Osteocyte (in vitro differentiated cells): ENCODE results near the gene HEMK1. TPM values are rescaled to one million over a fixed set of nuclear protein-coding genes. Genes with fewer than 3 reads are reported as not detected.

Source experiments
- DNase-seq: peaks from one replicate; pipeline ENCODE4 v3.0.0; 2021; ENCODE audit warnings: mixed read lengths; ENCODE audit not compliant: unreplicated experiment; ENCODE audit errors: extremely low spot score
- H3K27ac Mint-ChIP-seq: one replicate; pipeline ENCODE4 v1.8.0; 2021; ENCODE audit warnings: mild to moderate bottlenecking, mixed read lengths; ENCODE audit not compliant: unreplicated experiment
- H3K27me3 Mint-ChIP-seq: one replicate; pipeline ENCODE4 v1.8.0; 2021; ENCODE audit warnings: mixed read lengths; ENCODE audit not compliant: unreplicated experiment
- H3K36me3 Mint-ChIP-seq: one replicate; pipeline ENCODE4 v1.8.0; 2021; ENCODE audit warnings: mixed read lengths; ENCODE audit not compliant: unreplicated experiment
- H3K4me1 Mint-ChIP-seq: one replicate; pipeline ENCODE4 v1.8.0; 2021; ENCODE audit warnings: mixed read lengths; ENCODE audit not compliant: unreplicated experiment
- H3K4me3 Mint-ChIP-seq: one replicate; pipeline ENCODE4 v1.8.0; 2021; ENCODE audit warnings: mild to moderate bottlenecking, moderate library complexity, mixed read lengths; ENCODE audit not compliant: unreplicated experiment
- H3K9me3 Mint-ChIP-seq: one replicate; pipeline ENCODE4 v1.8.0; 2021; ENCODE audit warnings: mixed read lengths; ENCODE audit not compliant: unreplicated experiment
- total RNA-seq: library from RNA; stranded (reverse); gene quantifications from 2 replicates; pipeline ENCODE4 v1.2.1, GENCODE V29; 2021
- TF ChIP-seq, protein P1 (sequence below): fragments of 200-600 bp; sonication (generic); IDR thresholded peaks from 2 replicates; pipeline ENCODE4 v1.5.0; 2021; ENCODE audit warnings: antibody characterized with exemption, mild to moderate bottlenecking, moderate library complexity

The HEMK1 gene
- total RNA-seq, 1 donor from 2014 or later = 23.1 TPM

DNA sequence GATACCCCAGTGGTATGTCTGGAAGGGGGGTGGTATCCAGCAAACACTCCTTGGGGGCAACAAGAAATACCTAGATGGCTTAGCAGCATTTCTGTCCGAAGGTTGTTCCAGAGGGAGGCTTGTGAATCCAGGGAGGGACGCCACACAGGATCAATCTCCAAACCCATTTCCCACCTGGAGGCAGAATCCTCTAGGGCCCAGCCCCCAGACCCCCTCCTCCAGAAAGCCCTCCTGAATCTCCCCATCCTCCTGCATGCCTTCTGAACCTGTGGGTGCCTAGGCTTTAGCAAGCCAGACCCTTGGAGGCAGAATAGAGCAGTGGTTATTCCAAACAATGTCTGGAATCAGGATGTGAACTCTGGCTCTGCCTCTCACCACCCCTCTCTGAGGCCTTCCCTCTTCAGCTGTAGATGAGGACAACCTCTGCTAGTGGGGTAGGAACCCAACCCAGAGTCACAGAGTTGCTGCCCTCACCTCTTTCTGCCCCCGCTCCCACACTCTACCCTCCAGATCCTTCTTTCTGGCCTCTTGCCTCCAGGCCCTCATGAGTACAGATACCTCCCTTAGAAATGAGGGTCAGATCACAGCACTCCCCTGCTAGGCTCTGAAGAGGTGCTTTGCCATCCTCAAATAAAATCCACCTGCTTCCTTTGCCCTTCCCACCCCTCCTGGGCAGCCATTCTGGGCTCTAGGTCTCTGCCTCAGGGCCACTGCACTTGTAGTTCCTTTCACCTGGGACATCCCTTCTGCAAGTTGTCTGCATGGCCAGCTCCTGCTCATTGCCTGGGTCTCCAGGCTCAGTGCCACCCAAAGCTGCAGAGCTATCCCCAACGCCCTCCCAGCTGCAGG, 34.2 kb downstream of the HEMK1 start:
- H3K27ac Mint-ChIP-seq = no peak overlapping the region
- no peak for DNase-seq
- peaks cover 23% of the 10 kb centered on the region for H3K4me1 Mint-ChIP-seq
- H3K27me3 Mint-ChIP-seq = no peaks in the 10 kb centered on the region
- H3K36me3 Mint-ChIP-seq = no peaks in the 10 kb centered on the region
- no peak overlapping the region for H3K4me3 Mint-ChIP-seq
- TF ChIP-seq, protein P1, sequence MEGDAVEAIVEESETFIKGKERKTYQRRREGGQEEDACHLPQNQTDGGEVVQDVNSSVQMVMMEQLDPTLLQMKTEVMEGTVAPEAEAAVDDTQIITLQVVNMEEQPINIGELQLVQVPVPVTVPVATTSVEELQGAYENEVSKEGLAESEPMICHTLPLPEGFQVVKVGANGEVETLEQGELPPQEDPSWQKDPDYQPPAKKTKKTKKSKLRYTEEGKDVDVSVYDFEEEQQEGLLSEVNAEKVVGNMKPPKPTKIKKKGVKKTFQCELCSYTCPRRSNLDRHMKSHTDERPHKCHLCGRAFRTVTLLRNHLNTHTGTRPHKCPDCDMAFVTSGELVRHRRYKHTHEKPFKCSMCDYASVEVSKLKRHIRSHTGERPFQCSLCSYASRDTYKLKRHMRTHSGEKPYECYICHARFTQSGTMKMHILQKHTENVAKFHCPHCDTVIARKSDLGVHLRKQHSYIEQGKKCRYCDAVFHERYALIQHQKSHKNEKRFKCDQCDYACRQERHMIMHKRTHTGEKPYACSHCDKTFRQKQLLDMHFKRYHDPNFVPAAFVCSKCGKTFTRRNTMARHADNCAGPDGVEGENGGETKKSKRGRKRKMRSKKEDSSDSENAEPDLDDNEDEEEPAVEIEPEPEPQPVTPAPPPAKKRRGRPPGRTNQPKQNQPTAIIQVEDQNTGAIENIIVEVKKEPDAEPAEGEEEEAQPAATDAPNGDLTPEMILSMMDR = no peak
- H3K9me3 Mint-ChIP-seq = no peaks in the 10 kb centered on the region

DNA sequence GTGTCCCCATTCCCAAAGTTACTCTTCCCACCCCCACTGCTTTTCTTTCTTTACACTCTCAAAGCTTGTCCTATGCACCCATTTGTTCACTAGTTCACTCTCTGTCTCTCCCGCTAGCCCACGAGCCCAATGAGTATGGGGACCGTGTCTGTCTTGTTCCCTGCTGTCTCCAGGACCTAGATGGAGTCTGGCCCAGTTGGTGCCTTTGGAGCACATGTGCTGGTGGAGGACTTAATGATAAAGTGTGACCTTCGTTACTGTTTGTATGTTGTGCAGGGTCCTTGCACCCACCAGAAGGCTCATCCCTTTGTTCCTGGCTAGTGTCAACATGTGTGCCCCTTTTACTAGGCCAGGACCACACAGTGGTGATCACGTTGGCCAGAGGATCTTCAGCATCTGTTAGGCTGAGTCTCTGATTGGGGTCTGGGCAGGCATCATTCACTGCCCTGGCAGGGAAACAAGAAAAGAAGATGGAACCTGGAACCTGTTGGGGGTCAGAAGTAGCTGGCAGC, 34.8 kb downstream of the HEMK1 start:
- TF ChIP-seq, protein P1 = no peak
- Mint-ChIP-seq H3K4me3 (no peak overlapping the region), H3K4me1 (peaks cover 23% of the 10 kb centered on the region), H3K27ac (no peak overlapping the region), H3K36me3 (no peaks in the 10 kb centered on the region), H3K9me3 (no peaks in the 10 kb centered on the region), H3K27me3 (no peaks in the 10 kb centered on the region)
- no peak for DNase-seq

DNA sequence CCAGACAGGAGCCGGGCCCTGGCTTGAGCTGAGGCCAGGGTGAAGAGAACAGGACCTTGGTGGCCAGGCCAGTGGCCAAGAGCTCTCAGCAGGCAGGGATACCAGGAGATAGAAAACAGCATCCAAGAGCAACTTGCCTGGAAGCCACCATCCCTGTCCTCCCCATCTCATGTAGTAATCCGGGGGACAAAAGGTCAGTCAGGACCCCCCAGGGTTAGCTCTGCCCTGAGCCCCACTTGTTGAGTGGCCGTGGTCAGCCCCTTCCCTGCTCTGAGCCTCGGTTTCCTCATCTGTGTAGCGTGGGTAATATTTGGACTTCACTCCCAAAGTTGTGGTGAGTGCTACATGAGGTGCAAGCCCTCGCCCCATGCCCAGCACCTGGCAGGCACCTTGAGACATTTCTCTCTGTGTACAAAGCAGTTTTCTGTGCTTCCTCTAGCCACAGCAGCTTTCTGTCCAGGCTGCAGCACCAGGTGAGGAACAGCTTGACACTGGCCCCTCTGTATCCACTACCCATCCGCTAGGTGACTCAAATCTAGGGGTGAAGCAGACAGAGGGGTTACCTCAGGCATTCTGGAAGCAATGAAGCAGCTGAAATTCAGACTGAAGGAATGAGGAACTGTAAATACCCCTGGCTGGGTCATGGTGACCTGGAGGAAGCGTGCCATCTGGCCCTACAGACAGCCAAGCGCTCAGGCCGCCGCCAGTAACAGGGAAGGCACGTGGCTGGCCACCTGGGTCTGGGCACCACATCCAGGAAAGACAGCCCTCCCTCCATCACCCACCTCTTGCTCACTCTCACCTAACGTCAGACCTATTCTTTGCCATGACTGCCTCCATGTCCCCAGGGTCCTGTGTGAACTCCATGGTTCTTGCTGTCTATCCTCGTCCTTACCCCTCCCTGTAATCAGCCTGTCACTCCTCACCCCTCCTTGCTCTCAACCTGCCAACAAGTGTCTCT, 35.6 kb downstream of the HEMK1 start:
- no peaks in the 10 kb centered on the region for H3K36me3 Mint-ChIP-seq
- no peaks in the 10 kb centered on the region for H3K27me3 Mint-ChIP-seq
- no peaks in the 10 kb centered on the region for H3K9me3 Mint-ChIP-seq
- peaks cover 22% of the 10 kb centered on the region for H3K4me1 Mint-ChIP-seq
- no peak for DNase-seq
- TF ChIP-seq, protein P1 = no peak
- H3K27ac Mint-ChIP-seq = no peak overlapping the region
- H3K4me3 Mint-ChIP-seq = no peak overlapping the region

DNA sequence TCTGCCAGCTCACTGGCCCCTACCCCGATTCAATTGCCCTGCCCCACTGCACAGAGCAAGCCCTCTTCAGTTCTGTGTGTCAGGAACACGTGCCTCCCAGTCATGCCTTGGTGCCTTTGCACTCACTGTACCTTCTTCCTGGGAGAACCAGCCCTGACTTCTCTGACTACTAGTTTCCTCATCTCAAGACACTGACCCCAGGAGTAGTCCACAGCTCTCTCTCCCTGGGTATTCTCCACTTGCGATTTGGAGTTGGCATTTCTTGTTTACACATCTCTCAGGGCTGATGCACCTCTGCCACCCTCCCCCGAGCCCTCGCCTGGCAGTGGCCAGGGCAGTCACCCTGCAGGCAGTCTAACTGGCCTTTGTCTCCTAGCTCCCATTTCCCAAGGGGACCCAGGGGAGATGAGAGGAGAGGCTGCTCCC, 36.6 kb downstream of the HEMK1 start:
- H3K27ac Mint-ChIP-seq = no peak overlapping the region
- no peaks in the 10 kb centered on the region for H3K27me3 Mint-ChIP-seq
- no peaks in the 10 kb centered on the region for H3K9me3 Mint-ChIP-seq
- TF ChIP-seq, protein P1 = no peak
- no peak for DNase-seq
- peaks cover 23% of the 10 kb centered on the region for H3K4me1 Mint-ChIP-seq
- H3K4me3 Mint-ChIP-seq = no peak overlapping the region
- H3K36me3 Mint-ChIP-seq = no peaks in the 10 kb centered on the region
